ENCODE measurements around the gene ADGRB3.

DNA sequence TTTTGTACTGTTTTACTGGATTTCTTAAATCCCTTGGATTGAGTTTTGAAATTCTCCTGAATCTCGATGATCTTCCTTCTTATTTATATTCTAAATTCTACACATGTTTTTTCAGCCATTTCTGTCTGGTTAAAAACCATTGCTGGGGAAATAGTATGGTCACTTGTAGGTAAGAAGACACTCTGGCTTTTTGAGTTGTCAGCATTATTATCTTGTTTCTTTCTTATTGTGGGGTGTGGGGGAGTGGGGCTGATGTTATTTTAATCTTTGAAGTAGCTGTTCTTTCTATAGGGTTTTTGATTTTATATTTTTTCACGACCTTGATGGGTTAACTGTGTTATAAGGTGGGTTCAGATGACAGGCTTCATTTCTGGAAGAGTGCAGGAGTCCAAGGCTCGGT, 37.4 kb upstream of the ADGRB3 start:
- TF ChIP-seq, protein P1, sequence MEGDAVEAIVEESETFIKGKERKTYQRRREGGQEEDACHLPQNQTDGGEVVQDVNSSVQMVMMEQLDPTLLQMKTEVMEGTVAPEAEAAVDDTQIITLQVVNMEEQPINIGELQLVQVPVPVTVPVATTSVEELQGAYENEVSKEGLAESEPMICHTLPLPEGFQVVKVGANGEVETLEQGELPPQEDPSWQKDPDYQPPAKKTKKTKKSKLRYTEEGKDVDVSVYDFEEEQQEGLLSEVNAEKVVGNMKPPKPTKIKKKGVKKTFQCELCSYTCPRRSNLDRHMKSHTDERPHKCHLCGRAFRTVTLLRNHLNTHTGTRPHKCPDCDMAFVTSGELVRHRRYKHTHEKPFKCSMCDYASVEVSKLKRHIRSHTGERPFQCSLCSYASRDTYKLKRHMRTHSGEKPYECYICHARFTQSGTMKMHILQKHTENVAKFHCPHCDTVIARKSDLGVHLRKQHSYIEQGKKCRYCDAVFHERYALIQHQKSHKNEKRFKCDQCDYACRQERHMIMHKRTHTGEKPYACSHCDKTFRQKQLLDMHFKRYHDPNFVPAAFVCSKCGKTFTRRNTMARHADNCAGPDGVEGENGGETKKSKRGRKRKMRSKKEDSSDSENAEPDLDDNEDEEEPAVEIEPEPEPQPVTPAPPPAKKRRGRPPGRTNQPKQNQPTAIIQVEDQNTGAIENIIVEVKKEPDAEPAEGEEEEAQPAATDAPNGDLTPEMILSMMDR (IDR thresholded peaks at IDR 0.05; ENCODE audit: low read length) = no peak
- no peak for TF ChIP-seq EZH2 (IDR thresholded peaks at IDR 0.05; ENCODE audit: borderline replicate concordance, low read length)
